SU-DHL-6 (cell line): ENCODE measurements around the gene ADCY2.

Experiments used
- H2AFZ ChIP-seq: fragments of 200-600 bp; sonication (generic); 2 replicates; pipeline ENCODE4 v1.6.1; 2014; ENCODE audit warnings: low read depth, mild to moderate bottlenecking, moderate library complexity, mixed read lengths, antibody characterized with exemption, low read length; ENCODE audit not compliant: severe bottlenecking
- H3F3A ChIP-seq: fragments of 200-600 bp; shearing (Covaris generic); 2 replicates; pipeline ENCODE4 v1.6.0; 2016; ENCODE audit warnings: antibody characterized with exemption, mild to moderate bottlenecking; ENCODE audit not compliant: insufficient read depth
- H3K27ac ChIP-seq: fragments of 200-600 bp; sonication (generic); 2 replicates; pipeline ENCODE4 v1.5.1; 2016; ENCODE audit warnings: low read depth, mild to moderate bottlenecking, low read length, moderate library complexity, mixed read lengths
- H3K27me3 ChIP-seq: fragments of 200-600 bp; sonication (generic), shearing (Covaris generic); 2 replicates; pipeline ENCODE4 v1.6.0; 2014; ENCODE audit warnings: mild to moderate bottlenecking, low read length
- H3K36me3 ChIP-seq: fragments of 200-600 bp; sonication (generic); 2 replicates; pipeline ENCODE4 v1.6.1; 2014; ENCODE audit warnings: mild to moderate bottlenecking, low read length, mixed read lengths
- H3K4me2 ChIP-seq: fragments of 300-600, 200-600 bp; shearing (Covaris generic), sonication (generic); 2 replicates; pipeline ENCODE4 v1.6.0; 2014; ENCODE audit warnings: low read length, low read depth, mild to moderate bottlenecking; ENCODE audit not compliant: poor library complexity, severe bottlenecking
- H3K4me3 ChIP-seq: fragments of 200-600 bp; sonication (generic); 2 replicates; pipeline ENCODE4 v1.5.1; 2014; ENCODE audit warnings: antibody characterized with exemption, low read length, mild to moderate bottlenecking, mixed read lengths; ENCODE audit not compliant: insufficient read depth, poor library complexity, severe bottlenecking
- H3K79me2 ChIP-seq: fragments of 200-600 bp; sonication (generic); 2 replicates; pipeline ENCODE4 v1.6.1; 2014; ENCODE audit warnings: mild to moderate bottlenecking, low read length, moderate library complexity; ENCODE audit not compliant: insufficient read depth
- H3K9ac ChIP-seq: fragments of 200-600 bp; sonication (generic); 2 replicates; pipeline ENCODE4 v1.7.0; 2014; ENCODE audit warnings: mild to moderate bottlenecking, low read length
- H3K9me2 ChIP-seq: fragments of 200-600 bp; sonication (generic); replicated peaks from 2 replicates; pipeline ENCODE4 v1.6.1; 2014; ENCODE audit warnings: low read length; ENCODE audit not compliant: insufficient read depth
- H3K9me3 ChIP-seq: fragments of 200-600 bp; sonication (generic); 2 replicates; pipeline ENCODE4 v1.6.1; 2014; ENCODE audit warnings: low read length, mixed read lengths; ENCODE audit not compliant: insufficient read depth
- H4K20me1 ChIP-seq: fragments of 200-600 bp; sonication (generic); 2 replicates; pipeline ENCODE4 v1.6.1; 2014; ENCODE audit warnings: low read depth, mild to moderate bottlenecking, antibody characterized with exemption, low read length, moderate library complexity, mixed read lengths
- CTCF ChIP-seq: fragments of 200-600 bp; sonication (generic); IDR thresholded peaks from one replicate; pipeline ENCODE4 v1.5.1; 2017; ENCODE audit warnings: antibody characterized with exemption, mild to moderate bottlenecking, low read length, moderate library complexity; ENCODE audit not compliant: insufficient read depth, poor library complexity, severe bottlenecking
- EZH2phosphoT487 ChIP-seq: fragments of 200-600 bp; sonication (generic), shearing (Covaris generic); conservative IDR thresholded peaks from 2 replicates; pipeline ENCODE4 v1.6.1; 2018; ENCODE audit warnings: mild to moderate bottlenecking, antibody characterized with exemption, low read length, moderate library complexity, mixed read lengths

The ADCY2 gene

GRCh38 chr5:7705261-7705660, 309.3 kb downstream of the ADCY2 start:
- no peaks in the 10 kb centered on the region for H3F3A ChIP-seq
- H3K79me2 ChIP-seq: no peaks in the 10 kb centered on the region
- H3K9me2 ChIP-seq: no peaks in the 10 kb centered on the region
- TF ChIP-seq CTCF: no peak
- no peak for TF ChIP-seq EZH2phosphoT487
- H3K36me3 ChIP-seq: no peaks in the 10 kb centered on the region
- H3K27me3 ChIP-seq: no peaks in the 10 kb centered on the region
- no peak overlapping the region for H3K9ac ChIP-seq
- no peak overlapping the region for H2AFZ ChIP-seq
- no peak overlapping the region for H3K4me2 ChIP-seq
- no peak overlapping the region for H3K4me3 ChIP-seq
- H3K27ac ChIP-seq: no peak overlapping the region
- H4K20me1 ChIP-seq: no peaks in the 10 kb centered on the region
- H3K9me3 ChIP-seq: no peaks in the 10 kb centered on the region

GRCh38 chr5:7705736-7706135, 309.8 kb downstream of the ADCY2 start:
- no peaks in the 10 kb centered on the region for H3K9me3 ChIP-seq
- no peaks in the 10 kb centered on the region for H3F3A ChIP-seq
- H3K36me3 ChIP-seq: no peaks in the 10 kb centered on the region
- no peak overlapping the region for H3K27ac ChIP-seq
- no peak overlapping the region for H2AFZ ChIP-seq
- H3K79me2 ChIP-seq: no peaks in the 10 kb centered on the region
- no peaks in the 10 kb centered on the region for H3K27me3 ChIP-seq
- H3K4me2 ChIP-seq: no peak overlapping the region
- no peak overlapping the region for H3K9ac ChIP-seq
- H3K9me2 ChIP-seq: no peaks in the 10 kb centered on the region
- H3K4me3 ChIP-seq: no peak overlapping the region
- TF ChIP-seq CTCF: no peak
- no peak for TF ChIP-seq EZH2phosphoT487
- H4K20me1 ChIP-seq: no peaks in the 10 kb centered on the region

- H3K4me3 ChIP-seq: no peak overlapping the region
- no peaks in the 10 kb centered on the region for H3K9me2 ChIP-seq
- no peak overlapping the region for H3K9ac ChIP-seq
- no peaks in the 10 kb centered on the region for H4K20me1 ChIP-seq
- no peaks in the 10 kb centered on the region for H3K79me2 ChIP-seq
- no peak overlapping the region for H3K4me2 ChIP-seq
- no peak overlapping the region for H3K27ac ChIP-seq
- no peak for TF ChIP-seq CTCF
- TF ChIP-seq EZH2phosphoT487: no peak
- H3F3A ChIP-seq: no peaks in the 10 kb centered on the region
- no peaks in the 10 kb centered on the region for H3K36me3 ChIP-seq
- H3K27me3 ChIP-seq: no peaks in the 10 kb centered on the region
- H2AFZ ChIP-seq: no peak overlapping the region
- H3K9me3 ChIP-seq: no peaks in the 10 kb centered on the region
Observed at GRCh38 chr5:7706256-7706655, 310.3 kb downstream of the ADCY2 start.

GRCh38 chr5:7714119-7714518, 318.2 kb downstream of the ADCY2 start:
- no peaks in the 10 kb centered on the region for H3K9me2 ChIP-seq
- no peaks in the 10 kb centered on the region for H4K20me1 ChIP-seq
- no peaks in the 10 kb centered on the region for H3K27me3 ChIP-seq
- H3K79me2 ChIP-seq: no peaks in the 10 kb centered on the region
- H3F3A ChIP-seq: no peaks in the 10 kb centered on the region
- H3K27ac ChIP-seq: no peak overlapping the region
- H3K9me3 ChIP-seq: no peaks in the 10 kb centered on the region
- H3K4me3 ChIP-seq: no peak overlapping the region
- H3K36me3 ChIP-seq: no peaks in the 10 kb centered on the region
- no peak overlapping the region for H3K4me2 ChIP-seq
- TF ChIP-seq CTCF: no peak
- no peak for TF ChIP-seq EZH2phosphoT487
- H3K9ac ChIP-seq: no peak overlapping the region
- no peak overlapping the region for H2AFZ ChIP-seq
